GM19043 (cell line): ENCODE data around the gene TMEM256.

Source experiments
- ATAC-seq: cut with Tn5 transposase; IDR thresholded peaks from one replicate; pipeline ENCODE4 v1.9.1; 2021; ENCODE audit warnings: low read depth; ENCODE audit not compliant: unreplicated experiment

Gene TMEM256

DNA sequence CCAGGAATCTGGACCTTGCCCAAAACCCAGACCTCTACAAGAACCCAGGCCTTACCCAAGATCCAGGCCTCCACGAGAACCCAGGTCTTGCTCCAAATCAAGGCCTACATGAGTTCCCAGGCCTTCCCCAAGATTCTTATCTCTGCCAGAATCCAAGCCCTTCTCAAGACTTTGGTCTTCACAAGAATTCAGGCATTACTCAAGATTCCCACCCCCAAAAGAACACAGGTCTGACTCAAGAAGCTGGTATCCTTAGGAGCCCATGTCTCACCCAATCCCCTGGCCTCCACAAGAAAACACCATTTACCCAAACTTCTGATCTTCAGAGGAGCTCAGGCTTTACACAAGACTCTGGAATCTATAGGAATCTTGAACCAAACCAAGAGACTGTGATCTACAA is 27.3 kb upstream of the TMEM256 start:
- no peak for ATAC-seq

DNA sequence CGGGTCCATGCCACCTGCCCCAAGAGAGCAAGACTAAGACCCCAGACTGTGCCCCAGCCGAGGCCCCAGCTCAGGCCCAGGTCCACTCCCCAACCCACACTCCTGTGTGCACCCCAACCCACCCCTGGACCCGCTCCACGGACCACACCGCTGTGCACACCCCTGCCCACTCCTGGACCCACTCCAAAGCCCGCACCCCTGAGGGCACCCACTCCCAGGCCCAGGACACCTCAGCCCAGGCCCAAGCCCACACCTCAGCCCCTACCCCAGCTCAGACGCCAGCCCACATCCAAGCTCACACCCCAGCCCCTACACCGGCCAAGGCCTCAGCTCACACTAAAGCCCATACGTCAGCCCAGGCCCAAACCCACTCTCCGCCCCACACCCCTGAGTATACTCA is 25.8 kb upstream of the TMEM256 start:
- no peak for ATAC-seq

DNA sequence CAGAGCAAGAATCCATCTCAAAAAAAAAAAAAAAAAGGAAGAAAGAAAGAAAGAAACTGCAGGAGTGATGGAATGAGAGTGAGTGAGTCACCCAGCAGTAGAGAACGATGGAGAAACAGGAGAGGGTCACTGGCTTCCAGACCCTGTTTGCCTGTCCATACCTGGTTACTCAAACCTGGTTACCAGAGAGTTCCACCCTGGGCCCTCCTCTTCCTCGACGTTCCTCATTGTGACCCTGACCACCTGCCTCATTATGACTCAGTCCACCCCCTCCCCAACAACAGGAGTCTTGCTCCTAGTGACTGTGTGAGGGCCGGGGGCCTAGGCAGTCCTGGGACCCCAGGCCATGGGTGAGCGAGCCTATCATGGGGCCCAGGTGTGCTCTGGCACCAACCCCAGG is 24.7 kb upstream of the TMEM256 start, which contains the start of gene SPEM3:
TSS of gene SPEM3 (plus strand) at position 301 of the 400 bp plus-strand sequence. CDS start at position 347, 46 bp downstream.
- ATAC-seq: no peak

DNA sequence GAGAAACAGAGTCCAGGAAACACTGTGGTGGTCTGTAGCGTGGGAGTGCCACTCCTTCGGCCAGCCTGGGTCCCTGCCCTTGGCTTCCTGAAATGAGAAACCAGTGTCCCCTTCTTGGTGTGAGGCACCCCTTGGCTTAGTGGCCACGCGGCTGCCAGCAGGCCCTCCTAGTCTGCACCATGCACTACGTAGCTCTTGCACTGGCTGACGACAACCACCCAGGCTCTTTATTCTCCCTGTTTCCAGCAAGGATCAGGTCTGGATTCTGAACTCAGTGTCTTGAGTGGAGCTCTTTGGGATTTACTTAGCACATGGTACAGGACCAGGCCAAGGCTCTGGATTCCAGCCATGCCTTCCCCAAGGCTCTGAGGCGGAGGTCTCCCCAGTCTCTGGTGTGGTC is 23.7 kb upstream of the TMEM256 start:
- ATAC-seq: no peak

DNA sequence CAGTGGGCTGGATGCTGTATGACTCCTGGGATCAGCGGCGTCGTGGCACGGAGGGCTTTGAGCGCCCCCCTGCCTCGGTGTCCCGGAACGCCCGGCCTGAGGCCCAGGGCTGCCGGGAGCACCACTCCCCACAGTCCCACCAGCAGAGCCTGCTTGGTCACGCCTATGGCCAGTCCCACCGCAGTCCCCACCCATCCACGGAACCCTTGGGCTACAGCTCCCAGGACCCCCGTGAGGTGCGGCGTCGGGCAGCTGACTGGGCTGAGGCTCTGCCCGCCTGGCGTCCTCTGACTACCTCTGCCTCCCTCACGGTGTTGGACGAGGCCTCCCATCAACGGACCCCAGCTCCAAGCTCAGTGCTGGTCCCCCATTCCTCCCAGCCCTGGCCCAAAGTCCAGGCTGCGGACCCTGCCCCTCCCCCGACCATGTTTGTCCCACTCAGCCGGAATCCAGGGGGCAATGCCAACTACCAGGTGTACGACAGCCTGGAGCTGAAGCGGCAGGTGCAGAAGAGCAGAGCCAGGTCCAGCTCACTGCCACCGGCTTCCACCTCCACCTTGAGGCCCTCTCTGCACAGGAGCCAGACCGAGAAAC is 23.1 kb upstream of the TMEM256 start:
- ATAC-seq: no peak

DNA sequence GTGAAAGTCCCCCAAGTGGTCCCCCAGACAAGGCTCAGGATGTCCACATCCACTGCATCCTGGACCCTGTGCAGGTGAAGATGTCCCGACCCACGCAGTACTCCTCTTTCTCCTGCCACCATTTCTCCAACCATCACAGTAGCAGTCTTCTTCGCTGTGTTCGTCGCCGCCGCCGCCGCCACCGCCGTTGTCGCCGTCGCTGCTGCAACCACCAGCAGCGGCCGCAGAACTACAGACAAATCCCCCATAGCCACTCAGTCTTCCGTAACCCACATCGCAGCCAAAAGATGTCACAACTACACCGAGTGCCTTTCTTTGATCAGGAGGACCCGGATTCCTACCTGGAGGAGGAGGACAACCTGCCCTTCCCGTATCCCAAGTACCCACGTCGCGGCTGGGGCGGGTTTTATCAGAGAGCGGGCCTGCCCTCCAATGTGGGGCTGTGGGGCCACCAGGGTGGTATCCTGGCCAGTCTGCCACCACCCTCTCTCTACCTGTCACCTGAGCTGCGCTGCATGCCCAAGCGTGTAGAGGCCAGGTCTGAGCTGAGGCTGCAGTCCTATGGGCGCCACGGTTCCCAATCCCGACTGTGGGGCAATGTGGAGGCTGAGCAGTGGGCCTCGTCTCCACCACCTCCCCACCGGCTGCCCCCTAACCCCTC is 22.4 kb upstream of the TMEM256 start:
- ATAC-seq: no peak

DNA sequence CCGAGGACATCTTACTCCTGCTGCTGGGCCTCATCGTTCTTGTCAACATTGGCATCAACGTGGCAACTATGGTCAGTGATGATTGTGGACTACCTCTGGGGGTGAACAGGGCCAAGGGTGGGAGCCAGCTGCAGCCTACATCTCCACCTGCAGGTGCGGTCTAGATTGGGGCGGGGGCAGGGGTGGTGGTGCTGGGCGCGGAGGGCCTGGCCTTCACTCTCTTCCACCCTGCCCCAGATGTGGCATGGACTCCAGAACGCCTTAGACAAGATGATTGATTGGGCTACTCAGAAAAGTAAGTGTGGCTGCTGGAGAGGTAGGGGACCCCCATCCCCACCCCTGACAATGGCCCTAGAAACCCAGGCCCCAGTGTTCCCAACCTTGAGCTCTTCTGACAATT is 21.9 kb upstream of the TMEM256 start:
- no peak for ATAC-seq

DNA sequence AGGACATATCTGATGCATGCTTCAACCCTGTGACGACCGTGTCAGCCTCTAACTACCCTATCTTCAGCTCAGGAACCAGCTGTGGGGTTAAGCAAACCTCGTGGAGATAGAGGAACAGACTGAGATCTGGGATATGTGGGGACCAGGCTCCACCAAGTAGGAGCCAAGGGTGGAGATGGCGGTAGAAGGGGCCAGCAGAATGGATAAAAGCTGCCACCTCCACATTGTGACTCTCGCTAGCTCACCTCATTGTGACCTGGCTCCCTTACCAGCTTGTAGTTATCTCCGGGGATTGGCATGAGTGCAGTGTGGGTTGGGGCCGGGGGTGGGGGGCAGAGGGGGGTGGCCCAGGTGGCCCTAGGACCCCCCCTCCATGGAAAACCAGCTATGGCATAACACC is 21.4 kb upstream of the TMEM256 start, which contains the start of gene SPEM2:
TSS of gene SPEM2 (plus strand) at position 301 of the 400 bp plus-strand sequence. CDS start at position 374, 73 bp downstream.
- ATAC-seq: no peak

DNA sequence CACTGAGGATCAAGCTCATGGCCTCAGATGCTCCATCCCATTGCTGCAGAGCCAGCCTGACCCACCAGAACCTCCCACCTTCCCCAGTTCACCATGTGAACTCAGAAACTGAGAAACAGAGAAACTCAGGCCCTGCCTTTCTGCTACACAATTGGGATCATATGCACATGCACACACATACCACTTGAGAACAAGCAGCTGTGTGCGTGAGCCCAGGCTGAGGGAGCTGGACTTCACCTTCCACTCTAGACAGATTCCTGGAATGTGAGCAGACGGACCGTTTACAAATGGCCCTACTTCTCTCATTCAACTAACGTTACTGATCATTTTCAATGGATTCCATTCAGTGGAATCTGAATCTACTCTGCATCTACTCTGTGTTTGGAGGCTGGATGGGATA is 19.8 kb upstream of the TMEM256 start:
- ATAC-seq: no peak

DNA sequence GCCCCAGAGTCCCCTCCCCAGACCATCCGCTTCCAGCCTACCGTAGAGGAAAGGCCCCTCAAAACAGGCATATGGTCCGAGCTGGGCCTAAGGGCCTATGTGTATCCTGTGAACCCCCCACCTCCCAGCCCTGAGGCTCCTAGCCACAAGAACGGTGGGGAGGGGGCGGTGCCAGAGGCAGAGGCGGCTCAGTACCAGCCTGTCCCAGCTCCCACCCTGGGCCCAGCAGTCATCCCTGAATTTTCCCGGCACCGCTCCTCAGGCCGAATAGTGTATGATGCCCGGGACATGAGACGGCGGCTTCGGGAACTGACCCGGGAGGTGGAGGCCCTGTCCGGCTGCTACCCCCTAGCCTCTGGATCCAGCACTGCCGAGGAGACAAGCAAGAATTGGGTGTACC is 17.3 kb upstream of the TMEM256 start:
- no peak for ATAC-seq

DNA sequence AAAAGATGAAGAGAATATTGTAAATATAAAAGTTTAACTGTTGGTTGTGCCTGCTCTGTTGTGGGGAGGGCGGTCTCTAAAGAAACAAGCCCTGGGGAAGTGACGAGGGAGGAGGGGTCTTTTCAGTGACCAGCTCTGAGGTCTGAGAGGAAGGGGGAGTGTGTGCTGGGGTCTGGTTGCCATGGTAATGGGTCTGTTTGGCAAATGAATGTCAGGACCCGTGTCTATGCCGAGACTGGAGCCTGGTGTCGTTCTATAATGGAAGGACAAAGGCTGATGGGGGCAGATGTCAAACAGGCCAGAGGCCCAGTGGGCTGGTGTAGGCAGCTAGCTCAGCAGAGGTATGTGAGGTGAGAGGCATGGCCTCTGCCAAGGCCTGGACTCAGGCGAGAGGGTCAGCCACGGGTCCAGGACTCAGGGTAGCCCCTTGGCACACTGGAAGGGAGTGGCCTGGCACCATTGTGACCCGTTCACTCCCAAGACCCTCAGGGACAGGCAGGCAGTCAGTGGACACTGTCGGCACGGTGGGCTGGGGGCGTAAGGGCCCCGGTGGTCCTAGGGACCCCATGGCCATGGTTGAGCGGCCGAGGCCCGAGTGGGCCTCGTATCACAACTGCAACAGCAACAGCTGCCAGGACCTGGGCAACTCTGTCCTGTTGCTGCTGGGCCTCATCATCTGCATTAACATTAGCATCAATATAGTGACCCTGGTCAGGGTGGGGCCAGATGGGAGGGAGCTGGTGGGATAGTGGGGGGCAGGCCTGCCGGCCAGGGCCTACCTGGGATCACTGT is 16.1 kb upstream of the TMEM256 start, which contains the start of gene SPEM1:
TSS of gene SPEM1 (plus strand) at position 506 of the 792 bp plus-strand sequence. CDS start at position 567, 61 bp downstream.
- ATAC-seq: no peak

DNA sequence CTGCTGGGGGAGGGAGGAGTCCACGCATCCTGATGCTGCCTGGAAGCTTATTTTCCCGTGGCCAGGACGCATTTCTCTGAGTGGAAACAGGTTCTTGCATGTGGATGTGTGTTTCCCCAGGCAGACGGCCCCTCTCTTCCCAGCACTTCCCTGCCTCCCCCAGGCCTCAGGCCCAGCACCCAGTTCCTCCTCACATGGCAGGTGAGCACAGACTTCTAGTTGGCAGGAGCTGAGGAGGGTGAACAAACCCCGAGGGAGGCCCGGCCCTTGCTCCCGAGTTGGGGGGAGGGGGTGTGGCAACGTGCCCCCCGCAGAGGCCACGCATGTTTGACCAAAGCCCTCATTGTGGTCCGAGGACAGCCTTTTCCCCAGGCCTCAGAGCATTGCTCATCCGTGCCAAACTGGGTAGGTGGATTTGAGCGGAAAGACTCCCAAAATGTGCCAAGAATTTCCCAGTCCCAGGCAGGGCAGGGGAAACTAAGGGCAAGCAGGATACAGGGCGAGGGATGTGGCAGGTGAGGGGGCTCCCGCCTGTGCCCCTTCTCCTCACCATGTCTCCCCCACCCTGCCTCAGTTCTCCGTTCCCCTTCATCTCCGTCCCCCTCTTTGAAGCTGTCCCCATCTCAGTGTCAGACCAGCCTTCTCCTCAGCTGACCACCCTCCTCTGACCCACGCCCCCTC is 14.7 kb upstream of the TMEM256 start:
- no peak for ATAC-seq

DNA sequence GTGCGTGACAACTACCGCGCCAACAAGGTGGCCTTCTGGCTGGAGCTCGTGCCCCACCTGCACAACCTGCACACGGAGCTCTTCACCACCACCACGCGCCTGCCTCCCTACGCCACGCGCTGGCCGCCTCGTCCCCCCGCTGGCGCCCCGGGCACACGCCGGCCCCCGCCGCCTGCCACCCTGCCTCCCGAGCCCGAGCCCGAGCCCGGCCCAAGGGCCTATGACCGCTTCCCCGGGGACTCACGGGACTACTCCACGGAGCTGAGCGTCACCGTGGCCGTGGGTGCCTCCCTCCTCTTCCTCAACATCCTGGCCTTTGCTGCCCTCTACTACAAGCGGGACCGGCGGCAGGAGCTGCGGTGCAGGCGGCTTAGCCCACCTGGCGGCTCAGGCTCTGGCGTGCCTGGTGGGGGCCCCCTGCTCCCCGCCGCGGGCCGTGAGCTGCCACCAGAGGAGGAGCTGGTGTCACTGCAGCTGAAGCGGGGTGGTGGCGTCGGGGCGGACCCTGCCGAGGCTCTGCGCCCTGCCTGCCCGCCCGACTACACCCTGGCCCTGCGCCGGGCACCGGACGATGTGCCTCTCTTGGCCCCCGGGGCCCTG is 13.3 kb upstream of the TMEM256 start:
- ATAC-seq: no peak

DNA sequence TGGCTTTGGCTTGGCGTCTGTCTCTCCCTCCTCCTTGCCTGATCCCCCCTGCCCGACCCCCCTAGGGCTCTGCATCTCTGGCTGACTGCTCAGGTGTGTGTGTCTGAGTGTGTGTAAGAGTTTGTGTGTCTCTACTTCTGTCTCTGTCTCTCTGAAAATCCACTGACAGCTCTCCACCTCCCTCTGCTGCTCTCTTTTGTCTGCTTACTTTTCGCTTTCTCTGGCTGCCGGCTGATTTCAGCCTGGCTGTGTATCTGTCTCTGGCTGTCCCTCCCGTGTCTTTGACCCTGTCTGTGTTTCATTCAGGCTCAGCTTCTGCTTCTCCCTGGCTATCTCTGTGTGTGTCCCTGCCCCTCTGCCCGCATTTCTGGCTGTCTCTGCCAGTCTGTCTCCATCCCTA is 12.4 kb upstream of the TMEM256 start:
- ATAC-seq: no peak

DNA sequence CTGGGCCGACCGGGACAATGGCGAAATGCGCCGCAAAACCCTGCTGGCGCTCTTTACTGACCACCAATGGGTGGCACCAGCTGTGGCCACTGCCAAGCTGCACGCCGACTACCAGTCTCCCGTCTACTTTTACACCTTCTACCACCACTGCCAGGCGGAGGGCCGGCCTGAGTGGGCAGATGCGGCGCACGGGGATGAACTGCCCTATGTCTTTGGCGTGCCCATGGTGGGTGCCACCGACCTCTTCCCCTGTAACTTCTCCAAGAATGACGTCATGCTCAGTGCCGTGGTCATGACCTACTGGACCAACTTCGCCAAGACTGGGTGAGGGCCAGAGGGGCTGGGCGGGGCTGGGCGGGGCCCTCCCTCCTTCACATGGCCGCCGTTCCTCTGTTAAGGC is 11.9 kb upstream of the TMEM256 start:
- no peak for ATAC-seq

DNA sequence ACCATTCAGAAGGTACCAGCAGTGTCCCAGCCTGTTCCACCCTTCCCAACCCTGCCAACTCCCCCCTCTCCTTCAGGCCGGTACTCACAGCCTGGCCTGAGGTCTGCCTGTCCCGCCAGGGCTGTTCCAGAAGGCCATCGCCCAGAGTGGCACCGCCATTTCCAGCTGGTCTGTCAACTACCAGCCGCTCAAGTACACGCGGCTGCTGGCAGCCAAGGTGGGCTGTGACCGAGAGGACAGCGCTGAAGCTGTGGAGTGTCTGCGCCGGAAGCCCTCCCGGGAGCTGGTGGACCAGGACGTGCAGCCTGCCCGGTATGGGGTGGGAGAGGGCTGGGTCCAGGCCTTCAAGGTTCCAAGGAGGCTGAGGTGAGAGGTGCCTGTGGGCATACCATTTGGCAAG is 10.9 kb upstream of the TMEM256 start:
- ATAC-seq: no peak

DNA sequence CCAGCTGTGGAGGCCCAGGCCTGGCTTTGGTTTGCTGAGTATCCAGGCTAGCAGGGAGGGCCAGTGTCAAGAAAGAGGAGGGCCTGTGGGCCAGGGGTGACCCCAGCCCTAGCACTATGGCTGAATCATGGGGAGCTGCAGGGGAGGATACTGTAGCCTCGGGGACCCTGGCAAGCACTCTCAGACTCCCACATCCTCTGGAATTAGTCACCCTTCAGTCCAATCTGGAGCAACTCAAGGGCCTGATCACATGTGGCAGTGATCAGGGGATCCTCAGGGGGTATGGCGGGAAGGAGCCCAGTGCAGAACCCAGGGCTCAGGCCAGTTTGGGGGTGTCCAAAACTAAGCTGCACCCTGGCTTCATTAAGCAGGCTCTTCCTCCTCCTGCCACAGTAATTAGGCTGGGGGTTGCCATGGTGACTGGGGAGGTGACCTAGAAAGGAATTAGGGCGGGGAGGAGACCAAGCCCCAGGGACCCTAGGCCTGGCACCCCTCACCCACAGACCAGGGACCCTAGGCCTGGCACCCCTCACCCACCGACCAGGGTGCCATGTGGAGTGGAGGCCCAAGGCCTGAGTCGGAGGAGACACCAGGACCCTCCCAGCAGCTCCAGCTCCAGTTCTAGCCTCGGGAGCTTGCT is 9.6 kb upstream of the TMEM256 start:
- ATAC-seq: no peak

DNA sequence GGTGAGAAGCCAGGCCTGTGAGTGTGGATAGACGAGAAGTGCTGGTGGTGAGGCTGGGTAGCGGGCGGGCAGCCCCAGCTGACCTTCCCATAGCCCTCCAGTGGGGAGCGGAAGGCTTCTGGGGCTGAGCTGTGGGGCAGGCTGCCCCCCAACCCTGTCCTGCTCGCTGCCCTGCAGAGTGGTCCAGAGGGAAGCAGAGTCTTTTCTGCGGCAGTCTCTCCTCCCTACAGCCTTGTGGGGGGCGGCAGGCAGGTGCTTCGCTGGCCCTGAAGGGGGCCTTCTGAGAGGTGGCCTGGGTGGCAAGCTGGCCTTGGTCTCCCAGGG is 7.5 kb upstream of the TMEM256 start:
- no peak for ATAC-seq

DNA sequence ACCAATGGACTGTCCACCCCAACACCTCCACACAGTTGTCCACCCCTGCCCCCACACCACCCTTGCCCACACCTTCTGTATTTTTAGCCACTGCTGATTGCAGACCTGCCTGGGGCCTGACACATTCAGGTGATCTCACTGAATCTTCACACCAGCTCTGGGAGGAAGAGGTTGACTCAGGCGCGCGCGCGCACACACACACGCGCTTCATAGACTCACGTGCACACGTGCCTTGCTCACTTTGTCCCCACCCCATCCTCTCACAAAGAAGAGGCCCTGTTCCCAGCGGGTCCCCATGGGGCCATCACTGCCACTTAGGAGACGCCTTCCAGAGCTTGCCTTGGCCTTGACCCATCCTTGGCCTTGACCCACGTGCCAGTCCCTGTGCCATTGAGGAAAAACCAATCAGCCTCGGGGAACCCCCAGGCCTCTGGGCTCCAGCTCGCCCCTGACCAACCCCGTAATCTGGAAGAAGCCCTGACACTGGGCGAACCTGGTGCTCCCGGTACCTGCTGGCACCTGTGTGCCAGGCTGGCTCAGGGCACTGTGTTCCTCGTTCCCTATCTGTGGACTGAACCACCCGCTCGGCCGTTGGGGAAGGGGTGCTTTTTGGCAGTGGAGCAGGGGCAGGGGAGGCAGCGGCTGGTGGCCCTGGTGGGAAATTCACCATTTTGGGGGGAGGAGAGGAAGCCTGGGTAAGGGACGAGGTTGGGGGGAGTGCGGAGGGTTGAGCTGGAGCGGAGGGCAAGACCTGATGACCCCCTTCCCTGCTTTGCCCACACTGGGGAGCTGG is 6.9 kb upstream of the TMEM256 start:
- no peak for ATAC-seq
